ENCODE results near the gene HSPB2.
"Not testable (repeated sequence)": the region's sequence is repeated elsewhere in the genome, so short reads cannot be mapped to it uniquely, and the experiment has no call there.

The HSPB2 gene

GRCh38 chr11:111878385-111878848 lies 34.1 kb upstream of the HSPB2 start:
- POLR2A ChIA-PET, result interaction anchor here (1.1 to 1.9 kb wide), 4 partner anchors 48 to 103 kb away, joined by 3 to 9 read pairs (median 4); no protein-coding TSS in a partner anchor
- TF ChIP-seq L3MBTL2 (conservative IDR thresholded peaks at IDR 0.05), result 0 out of 2 replicates have a peak, but pooled peaks have one; percentile 12
- no peak for TF ChIP-seq ZNF384 (IDR thresholded peaks at IDR 0.05)
- CTCF ChIA-PET, result interaction anchor here (0.9 kb wide), 1 partner anchor 103 kb away, joined by 3 read pairs; no protein-coding TSS in a partner anchor
- no peak for DNase-seq (ENCODE audit: extremely low spot score)

- peak; percentile 97 for DNase-seq (ENCODE audit: extremely low spot score)
- ChIA-PET CTCF (interaction anchor here (0.9 kb wide), 1 partner anchor 103 kb away, joined by 3 read pairs; no protein-coding TSS in a partner anchor), POLR2A (interaction anchor here (0.9 to 1.9 kb wide), 6 partner anchors 8 to 103 kb away, joined by 3 to 9 read pairs (median 4); partner anchors contain the start of gene ALG9)
- TF ChIP-seq ZNF384 (IDR thresholded peaks at IDR 0.05), result no peak
- peak; percentile 61; the same call in 1 of the 2 replicates for TF ChIP-seq CTBP1 (IDR thresholded peaks at IDR 0.05; ENCODE audit: borderline replicate concordance)
- TF ChIP-seq L3MBTL2 (conservative IDR thresholded peaks at IDR 0.05), result peak; percentile 46
- peak; percentile 52; the same call in 1 of the 2 replicates for TF ChIP-seq PKNOX1 (IDR thresholded peaks at IDR 0.05)
- no peak for TF ChIP-seq SUZ12 (IDR thresholded peaks at IDR 0.05)
- peak; percentile 68; the same call in 1 of the 2 replicates for TF ChIP-seq TARDBP (IDR thresholded peaks at IDR 0.05)
- TF ChIP-seq ELF4 (IDR thresholded peaks at IDR 0.05), result no peak
Measured at GRCh38 chr11:111878849-111879636, 33.5 kb upstream of the HSPB2 start, which contains the start of the genes CFAP68 and FDXACB1. CFAP68 (plus strand) TSS chr11:111879541; CDS start chr11:111879561, 20 bp downstream. FDXACB1 (minus strand) TSS chr11:111879165; CDS start chr11:111879132, 33 bp downstream.

- ChIA-PET CTCF (no interaction called here), POLR2A (interaction anchor here (0.9 to 1.6 kb wide), 3 partner anchors 9 to 52 kb away, joined by 3 to 6 read pairs (median 4); partner anchors contain the start of gene ALG9)
- DNase-seq (ENCODE audit: extremely low spot score), result no peak
- TF ChIP-seq SUZ12 (IDR thresholded peaks at IDR 0.05) (no peak), NFRKB (IDR thresholded peaks at IDR 0.05) (0 out of 2 replicates have a peak, but pooled peaks have one; percentile 10)
Measured at GRCh38 chr11:111879637-111879960, 32.9 kb upstream of the HSPB2 start.

- TF ChIP-seq SP1 (IDR thresholded peaks at IDR 0.05), result no peak
- no peak for TF ChIP-seq SUZ12 (IDR thresholded peaks at IDR 0.05)
- TF ChIP-seq NFRKB (IDR thresholded peaks at IDR 0.05), result no peak
- TF ChIP-seq FOXM1 (IDR thresholded peaks at IDR 0.05; ENCODE audit: borderline replicate concordance), result no peak
- no peak for TF ChIP-seq ARNT (IDR thresholded peaks at IDR 0.05)
- TF ChIP-seq BHLHE40 (IDR thresholded peaks at IDR 0.05; ENCODE audit: borderline replicate concordance), result no peak
- no peak for TF ChIP-seq FOXA1 (IDR thresholded peaks at IDR 0.05)
- TF ChIP-seq FOXK2 (IDR thresholded peaks at IDR 0.05), result no peak
- TF ChIP-seq L3MBTL2 (conservative IDR thresholded peaks at IDR 0.05), result no peak
- no peak for TF ChIP-seq HDGF (IDR thresholded peaks at IDR 0.05; ENCODE audit: borderline replicate concordance)
- no peak for TF ChIP-seq CTBP1 (IDR thresholded peaks at IDR 0.05; ENCODE audit: borderline replicate concordance)
- no peak for TF ChIP-seq ELF4 (IDR thresholded peaks at IDR 0.05)
- TF ChIP-seq LEF1 (IDR thresholded peaks at IDR 0.05; ENCODE audit: borderline replicate concordance), result no peak
- TF ChIP-seq TARDBP (IDR thresholded peaks at IDR 0.05), result no peak
- no peak for TF ChIP-seq ZNF384 (IDR thresholded peaks at IDR 0.05)
- DNase-seq (ENCODE audit: extremely low spot score), result no peak
- ChIA-PET CTCF (no interaction called here), POLR2A (interaction anchor here (1.5 kb wide), 1 partner anchor 11 kb away, joined by 5 read pairs; the partner anchor contains the start of gene ALG9)
Measured at GRCh38 chr11:111882202-111882601, 30.3 kb upstream of the HSPB2 start.

GRCh38 chr11:111885053-111885452 lies 27.5 kb upstream of the HSPB2 start:
- DNase-seq (ENCODE audit: extremely low spot score); POLR2A ChIA-PET: not testable (repeated sequence)
- CTCF ChIA-PET, result interaction anchor here (0.8 kb wide), 1 partner anchor 19 kb away, joined by 3 read pairs; no protein-coding TSS in a partner anchor

GRCh38 chr11:111886032-111886431 lies 26.5 kb upstream of the HSPB2 start:
- ChIA-PET CTCF (interaction anchor here (0.8 kb wide), 1 partner anchor 281 kb away, joined by 3 read pairs; no protein-coding TSS in a partner anchor), POLR2A (no interaction called here)
- TF ChIP-seq TARDBP (IDR thresholded peaks at IDR 0.05), result no peak
- TF ChIP-seq PKNOX1 (IDR thresholded peaks at IDR 0.05), result no peak
- no peak for TF ChIP-seq BHLHE40 (IDR thresholded peaks at IDR 0.05; ENCODE audit: borderline replicate concordance)
- DNase-seq (ENCODE audit: extremely low spot score), result no peak

GRCh38 chr11:111886844-111887243 lies 25.7 kb upstream of the HSPB2 start:
- ChIA-PET CTCF (interaction anchor here (0.8 to 0.9 kb wide), 2 partner anchors 9 to 282 kb away, joined by 3 to 4 read pairs; no protein-coding TSS in a partner anchor), POLR2A (interaction anchor here (1.0 kb wide), 1 partner anchor 40 kb away, joined by 4 read pairs; no protein-coding TSS in a partner anchor)
- no peak for TF ChIP-seq TARDBP (IDR thresholded peaks at IDR 0.05)
- TF ChIP-seq FOXK2 (IDR thresholded peaks at IDR 0.05), result no peak
- no peak for TF ChIP-seq LEF1 (IDR thresholded peaks at IDR 0.05; ENCODE audit: borderline replicate concordance)
- DNase-seq (ENCODE audit: extremely low spot score), result no peak

Data from HEK293T (cell line).